ENCODE results near the gene IGF2. TPM values are rescaled to one million over a fixed set of nuclear protein-coding genes. Genes with fewer than 3 reads are reported as not detected.

Gene IGF2
- total and polyA plus RNA-seq, 2 of the 8 experiments (the other 6 are each of a cell fraction or from before 2014, with no cell fraction given) = 0.74 to 1.5 TPM

GRCh38 chr11:2118677-2119076 is 20.5 kb downstream of the IGF2 start:
- Histone ChIP-seq H3K4me2 (ENCODE audit: insufficient read depth in 1 of 2, low read depth in 2 of 2, low read length in 2 of 2) (no peak overlapping the region), H3K79me1 (ENCODE audit: low read depth, low read length) (no peaks in the 10 kb centered on the region), H3K14ac (ENCODE audit: insufficient read length) (no peak overlapping the region), H3K4me1 (replicated peaks in 1 of 4; ENCODE audit: control insufficient read depth in 3 of 4, insufficient read depth in 4 of 4, low read length in 3 of 4) (peaks cover 0 to 5% (median 1%) of the 10 kb centered on the region in 4 experiments; a peak in 2 of 7 replicates), H3K36me3 (ENCODE audit: control insufficient read depth in 2 of 4, insufficient read depth in 4 of 4, low read length in 3 of 4) (no peaks in the 10 kb centered on the region), H4K8ac (ENCODE audit: extremely low read depth, insufficient read depth, low read length) (no peak overlapping the region), H3K23ac (ENCODE audit: insufficient read length) (no peak overlapping the region), H3K4me3 (ENCODE audit: extremely low read depth in 1 of 4, insufficient read depth in 2 of 4, low read depth in 3 of 4, low read length in 4 of 4) (no peak overlapping the region), H3K27me3 (replicated peaks in 1 of 4; ENCODE audit: control insufficient read depth in 3 of 4, extremely low read depth in 1 of 4, insufficient read depth in 3 of 4, low read length in 3 of 4) (no peaks in the 10 kb centered on the region; a peak in 1 of 7 replicates), H2AFZ (ENCODE audit: low read length) (no peak overlapping the region), H3K9me3 (ENCODE audit: insufficient read depth in 2 of 2, low read depth in 1 of 2, low read length in 1 of 2) (peaks cover 8 to 13% of the 10 kb centered on the region in 2 experiments), H4K20me1 (replicated peaks in 1 of 2; ENCODE audit: control insufficient read depth in 1 of 2, insufficient read depth in 2 of 2, low read length in 2 of 2) (peaks cover 0 to 1% of the 10 kb centered on the region in 2 experiments), H3K23me2 (ENCODE audit: low read depth, low read length) (peaks cover 2% of the 10 kb centered on the region; the same call in 1 of the 2 replicates), H2BK12ac (ENCODE audit: low read depth, low read length) (no peak overlapping the region), H3K79me2 (ENCODE audit: control insufficient read depth in 1 of 2, insufficient read depth in 2 of 2, low read length in 2 of 2) (no peaks in the 10 kb centered on the region), H2AK5ac (ENCODE audit: low read depth, low read length) (no peak overlapping the region), H2BK120ac (replicated peaks; ENCODE audit: low read depth, low read length) (no peak overlapping the region), H3K27ac (ENCODE audit: low read depth, low read length) (no peak overlapping the region), H2BK20ac (ENCODE audit: low read length) (no peak overlapping the region), H3K18ac (ENCODE audit: extremely low read depth, low read length) (no peak overlapping the region), H4K91ac (replicated peaks; ENCODE audit: insufficient read length, low read length) (no peak overlapping the region), H2BK5ac (ENCODE audit: low read depth, low read length) (no peak overlapping the region), H2BK15ac (ENCODE audit: low read length) (no peak overlapping the region), H4K5ac (ENCODE audit: insufficient read length, low read depth, low read length) (no peak overlapping the region), H3K56ac (replicated peaks; ENCODE audit: insufficient read length, low read depth, low read length) (no peak overlapping the region), H3K4ac (replicated peaks; ENCODE audit: insufficient read length, low read depth, low read length) (no peak overlapping the region), H3K9ac (replicated peaks in 1 of 4; ENCODE audit: extremely low read depth in 1 of 4, low read depth in 3 of 4, low read length in 3 of 4) (no peak overlapping the region)
- CTCF ChIA-PET (ENCODE audit: partially characterized antibody) = interaction anchor here (3.0 kb wide), 1 partner anchor 32 kb away, joined by 21 read pairs; no protein-coding TSS in a partner anchor
- DNase-seq (ENCODE audit: low read depth in 1 of 2, low spot score in 2 of 2) = no peak
- 84% methylated on average over 4 of the region's 4 CpGs; no CpG with 5 or more reads in 1 of the 2 experiments for WGBS, 2 experiments (ENCODE audit: extremely low coverage in 1 of 2, insufficient coverage in 1 of 2, insufficient read length in 1 of 2, insufficient replicate concordance in 2 of 2, low coverage in 1 of 2, low lambda C conversion rate in 2 of 2, missing lambda C conversion rate in 1 of 2)
- FAIRE-seq = no peak
- POLR2A ChIA-PET (ENCODE audit: partially characterized antibody) = no interaction called here
- TF ChIP-seq EGR1 (IDR thresholded peaks at IDR 0.05; ENCODE audit: borderline replicate concordance, low read depth, low read length) (no peak), SAP30 (IDR thresholded peaks at IDR 0.05; ENCODE audit: insufficient read depth, insufficient replicate concordance, low read length) (no peak), CREB1 (IDR thresholded peaks at IDR 0.05) (no peak), RBBP5 (IDR thresholded peaks at IDR 0.05; ENCODE audit: borderline replicate concordance, low read depth, low read length) (no peak), FOSL1 (IDR thresholded peaks at IDR 0.05; ENCODE audit: insufficient read depth, low read depth, low read length) (no peak), EZH2 (IDR thresholded peaks at IDR 0.05; ENCODE audit: low read depth, low read length, severe bottlenecking) (no peak), TAF7 (optimal IDR thresholded peaks at IDR 0.05; ENCODE audit: borderline replicate concordance, low read depth, low read length) (no peak), RAD21 (IDR thresholded peaks at IDR 0.05 in 1 of 2, conservative IDR thresholded peaks at IDR 0.05 in 1 of 2; ENCODE audit: low read depth in 2 of 2, low read length in 2 of 2) (no peak), ATF2 (IDR thresholded peaks at IDR 0.05; ENCODE audit: low read length) (no peak), CBX5 (IDR thresholded peaks at IDR 0.05; ENCODE audit: low read depth, low read length) (no peak), CHD2 (IDR thresholded peaks at IDR 0.05; ENCODE audit: low read length) (no peak), YY1 (IDR thresholded peaks at IDR 0.05; ENCODE audit: low read depth, low read length) (no peak), SP2 (IDR thresholded peaks at IDR 0.05; ENCODE audit: low read length) (no peak)

Measured in H1 (cell line).